ENCODE measurements around the gene SYT1.

DNA sequence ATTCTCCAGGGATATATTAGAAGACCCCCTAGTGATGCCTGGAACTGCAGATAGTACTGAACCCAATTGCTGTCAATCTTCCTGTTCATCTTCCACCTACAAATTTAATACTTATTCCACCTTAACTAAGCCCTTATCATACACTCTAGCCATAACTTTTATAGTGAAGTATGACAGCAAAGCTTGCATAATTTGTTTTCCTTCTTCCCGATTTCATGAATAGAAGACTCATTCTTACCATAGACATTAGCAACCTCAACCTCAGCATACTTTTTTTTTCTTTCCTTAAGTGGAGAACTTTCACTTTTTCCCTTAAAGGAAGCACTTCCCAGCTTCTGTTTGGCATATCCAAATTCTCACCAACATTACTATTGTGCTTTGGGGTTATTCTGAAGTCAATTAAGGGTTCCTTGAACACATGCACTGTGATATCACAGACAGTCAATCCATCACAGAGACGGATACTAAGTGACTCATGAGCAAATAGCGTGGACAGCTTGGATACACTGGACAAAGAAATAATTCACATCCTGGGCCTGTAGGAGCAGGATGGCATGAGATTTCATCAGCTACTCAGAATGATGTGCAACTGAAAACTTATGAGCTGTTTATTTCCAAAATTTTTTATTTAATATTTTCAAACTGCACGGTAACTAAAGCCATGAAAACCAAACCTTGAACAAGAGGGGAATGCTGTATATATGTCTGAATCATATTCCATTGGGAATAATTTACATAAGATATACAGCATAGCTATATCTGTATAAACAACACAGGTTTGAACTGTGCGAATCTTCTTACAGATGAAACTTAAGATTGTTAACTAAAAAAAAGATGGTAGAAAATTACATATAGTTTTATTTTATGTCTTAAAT, 63.9 kb downstream of the SYT1 start:
- TF ChIP-seq, protein P1, sequence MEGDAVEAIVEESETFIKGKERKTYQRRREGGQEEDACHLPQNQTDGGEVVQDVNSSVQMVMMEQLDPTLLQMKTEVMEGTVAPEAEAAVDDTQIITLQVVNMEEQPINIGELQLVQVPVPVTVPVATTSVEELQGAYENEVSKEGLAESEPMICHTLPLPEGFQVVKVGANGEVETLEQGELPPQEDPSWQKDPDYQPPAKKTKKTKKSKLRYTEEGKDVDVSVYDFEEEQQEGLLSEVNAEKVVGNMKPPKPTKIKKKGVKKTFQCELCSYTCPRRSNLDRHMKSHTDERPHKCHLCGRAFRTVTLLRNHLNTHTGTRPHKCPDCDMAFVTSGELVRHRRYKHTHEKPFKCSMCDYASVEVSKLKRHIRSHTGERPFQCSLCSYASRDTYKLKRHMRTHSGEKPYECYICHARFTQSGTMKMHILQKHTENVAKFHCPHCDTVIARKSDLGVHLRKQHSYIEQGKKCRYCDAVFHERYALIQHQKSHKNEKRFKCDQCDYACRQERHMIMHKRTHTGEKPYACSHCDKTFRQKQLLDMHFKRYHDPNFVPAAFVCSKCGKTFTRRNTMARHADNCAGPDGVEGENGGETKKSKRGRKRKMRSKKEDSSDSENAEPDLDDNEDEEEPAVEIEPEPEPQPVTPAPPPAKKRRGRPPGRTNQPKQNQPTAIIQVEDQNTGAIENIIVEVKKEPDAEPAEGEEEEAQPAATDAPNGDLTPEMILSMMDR (IDR thresholded peaks at IDR 0.05), result no peak
- no peak for TF ChIP-seq EZH2 (IDR thresholded peaks at IDR 0.05; ENCODE audit: borderline replicate concordance, insufficient read depth, low read depth, low read length, poor library complexity, severe bottlenecking)

All from B cell (primary cell).